ENCODE measurements around the gene THAP6.
"Not testable (repeated sequence)": the region's sequence is repeated elsewhere in the genome, so short reads cannot be mapped to it uniquely, and the experiment has no call there.

The THAP6 gene

DNA sequence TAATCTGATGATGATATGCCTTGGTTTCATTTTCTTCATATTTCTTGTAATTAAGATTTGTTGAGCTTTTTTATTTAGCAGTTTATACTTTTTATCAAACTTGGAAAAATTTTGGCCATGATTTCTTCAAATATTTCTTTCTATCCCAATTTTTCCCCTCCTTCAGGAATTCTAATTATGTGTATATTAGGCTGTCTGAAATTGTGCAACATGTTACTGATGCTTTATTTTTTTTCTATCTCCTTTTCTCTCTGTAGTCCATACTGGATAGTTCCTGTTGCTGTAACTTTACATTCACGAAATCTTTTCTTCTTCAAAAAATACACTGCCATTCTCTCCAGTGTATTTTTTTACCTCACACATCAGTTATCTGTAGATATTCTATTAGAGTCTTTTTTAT, 10.8 kb downstream of the THAP6 start:
- no peak for DNase-seq (ENCODE audit: low read depth in 1 of 2, low spot score in 1 of 2)

DNA sequence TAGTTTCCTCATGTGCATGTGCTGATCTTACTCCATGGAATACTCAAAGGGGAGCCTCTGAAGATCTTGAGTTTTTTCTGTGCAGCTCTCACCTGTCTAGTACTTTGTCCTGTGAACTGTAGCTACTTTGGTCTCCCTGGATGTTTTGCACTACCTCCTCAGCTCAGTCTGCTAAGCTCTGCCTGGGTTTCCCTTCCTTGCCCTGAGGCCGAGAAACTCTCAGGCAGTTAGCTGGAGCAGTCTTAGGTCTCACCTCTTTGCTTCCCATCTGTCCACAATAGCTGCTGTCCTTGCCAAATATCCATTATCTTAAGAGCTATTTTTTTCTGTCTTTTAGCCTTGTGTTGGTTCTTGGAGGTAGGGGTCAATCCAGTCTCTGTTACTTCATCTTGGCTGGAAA, 11.6 kb downstream of the THAP6 start:
- no peak for DNase-seq (ENCODE audit: low read depth in 1 of 2, low spot score in 1 of 2)

DNA sequence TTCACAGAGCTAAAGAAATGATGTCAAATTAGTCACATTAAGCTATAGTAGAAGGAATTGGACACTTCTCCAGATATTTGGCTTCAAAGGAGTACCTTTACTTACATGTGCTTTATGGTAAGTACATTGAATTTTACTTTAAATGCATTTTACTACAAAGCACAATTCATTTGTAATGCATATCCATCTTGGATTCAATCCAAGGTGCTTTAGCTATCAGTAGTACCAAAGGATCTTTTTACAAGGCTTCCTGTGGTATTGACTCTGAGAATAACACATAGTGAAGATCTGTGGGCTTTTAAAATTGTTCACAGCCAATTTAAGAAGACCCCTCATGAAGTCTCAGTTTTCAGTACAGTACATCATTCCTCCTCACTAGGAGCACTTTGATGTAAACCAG, 13.2 kb downstream of the THAP6 start:
- no peak for DNase-seq (ENCODE audit: low read depth in 1 of 2, low spot score in 1 of 2)

DNA sequence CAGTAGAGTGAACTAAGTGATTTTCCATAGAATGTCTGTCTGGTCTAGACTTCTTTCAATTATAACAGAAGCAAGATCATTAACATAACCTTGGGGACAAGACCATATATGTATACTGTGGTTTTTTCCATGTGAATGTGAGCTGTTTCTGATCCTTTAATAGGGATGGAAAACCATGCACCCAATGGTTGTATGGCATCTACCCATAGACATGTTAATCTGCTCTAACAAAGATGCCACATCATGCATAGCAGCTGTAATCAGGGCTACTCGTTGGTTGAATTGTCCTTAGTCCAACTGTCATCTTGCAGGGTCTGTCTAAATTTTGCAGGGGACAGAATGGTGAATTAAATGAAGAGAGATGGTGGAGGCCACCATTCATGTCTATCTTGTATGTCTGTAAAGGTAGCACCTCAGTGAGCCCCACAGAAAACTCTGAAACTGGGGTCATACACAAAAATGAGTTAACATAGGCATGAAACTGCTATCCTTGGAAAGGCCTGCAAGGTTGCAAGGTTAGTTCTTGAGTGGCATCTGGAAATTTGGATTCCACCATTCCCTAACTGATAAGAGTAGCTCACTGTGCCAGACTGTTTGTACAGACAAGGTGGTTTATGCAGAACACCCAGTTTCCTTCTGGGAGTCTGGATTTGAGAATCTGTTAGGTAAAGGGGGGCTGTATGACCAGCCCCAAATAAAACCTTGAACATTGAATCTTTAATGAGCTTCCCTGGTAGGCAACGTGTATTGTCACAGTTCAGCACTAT, 16.5 kb downstream of the THAP6 start:
- DNase-seq (ENCODE audit: low read depth in 1 of 2, low spot score in 1 of 2) = no peak

- not testable (repeated sequence) for DNase-seq (ENCODE audit: low read depth in 1 of 2, low spot score in 1 of 2)
These were observed 17.4 kb downstream of the THAP6 start for GRCh38 chr4:75531536-75532143.

DNA sequence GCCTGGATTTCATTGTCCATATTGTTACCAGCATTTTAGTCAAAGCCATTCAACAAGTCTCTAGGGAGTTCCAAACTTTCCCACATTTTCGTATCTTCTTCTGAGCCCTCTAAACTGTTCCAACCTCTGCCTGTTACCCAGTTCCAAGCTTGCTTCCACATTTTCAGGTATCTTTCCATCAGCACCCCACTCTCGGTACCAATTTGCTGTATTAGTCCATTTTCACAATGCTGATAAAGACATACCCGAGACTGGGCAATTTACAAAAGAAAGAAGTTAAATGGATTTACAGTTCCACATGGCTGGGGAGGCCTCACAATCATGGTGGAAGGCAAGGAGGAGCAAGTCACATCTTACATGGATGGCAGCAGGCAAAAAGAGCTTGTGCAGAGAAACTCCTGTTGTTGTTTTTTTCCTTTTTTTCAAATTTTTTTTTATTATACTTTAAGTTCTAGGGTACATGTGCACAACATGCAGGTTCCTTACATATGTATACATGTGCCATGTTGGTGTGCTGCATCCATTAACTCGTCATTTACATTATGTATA, 19.1 kb downstream of the THAP6 start:
- DNase-seq (ENCODE audit: low read depth in 1 of 2, low spot score in 1 of 2) = not testable (repeated sequence)

GRCh38 chr4:75533926-75534325, 19.7 kb downstream of the THAP6 start:
- not testable (repeated sequence) for DNase-seq (ENCODE audit: low read depth in 1 of 2, low spot score in 1 of 2)

DNA sequence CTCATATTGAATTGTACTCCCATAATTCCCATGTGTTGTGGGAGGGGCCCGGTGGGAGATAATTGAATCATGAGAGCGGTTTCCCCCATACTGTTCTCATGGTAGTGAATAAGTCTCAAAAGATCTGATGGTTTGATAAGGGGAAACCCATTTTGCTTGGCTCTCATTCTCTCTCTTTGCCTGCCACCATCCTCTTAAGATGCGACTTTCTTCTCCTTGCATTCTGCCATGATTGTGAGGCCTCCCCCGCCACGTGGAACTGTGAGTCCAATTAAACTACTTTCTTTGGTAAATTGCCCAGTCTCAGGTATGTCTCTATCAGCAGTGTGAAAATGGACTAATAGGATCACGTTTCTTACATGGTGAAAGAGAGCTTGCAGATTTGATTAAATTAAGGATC, 23.0 kb downstream of the THAP6 start:
- not testable (repeated sequence) for DNase-seq (ENCODE audit: low read depth in 1 of 2, low spot score in 1 of 2)

DNA sequence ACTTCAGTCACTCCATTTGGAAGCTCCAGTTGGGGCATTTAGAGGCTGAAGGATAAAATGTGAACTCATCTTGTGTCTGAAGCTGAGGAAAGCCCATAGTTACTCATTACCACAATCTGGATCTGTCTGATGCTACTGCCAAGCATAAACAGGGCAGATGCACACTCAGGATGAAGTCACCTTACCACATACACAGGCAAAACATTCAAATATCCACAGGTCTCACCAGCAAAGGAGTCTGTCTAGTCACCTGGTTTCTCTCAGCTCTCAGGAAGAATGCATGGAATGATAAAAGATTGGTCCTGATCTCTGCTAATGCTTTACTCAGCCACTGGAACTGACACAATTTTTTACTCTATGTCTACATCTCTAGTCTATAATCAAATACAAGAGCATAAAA, 28.6 kb downstream of the THAP6 start:
- no peak for DNase-seq (ENCODE audit: low read depth in 1 of 2, low spot score in 1 of 2)

DNA sequence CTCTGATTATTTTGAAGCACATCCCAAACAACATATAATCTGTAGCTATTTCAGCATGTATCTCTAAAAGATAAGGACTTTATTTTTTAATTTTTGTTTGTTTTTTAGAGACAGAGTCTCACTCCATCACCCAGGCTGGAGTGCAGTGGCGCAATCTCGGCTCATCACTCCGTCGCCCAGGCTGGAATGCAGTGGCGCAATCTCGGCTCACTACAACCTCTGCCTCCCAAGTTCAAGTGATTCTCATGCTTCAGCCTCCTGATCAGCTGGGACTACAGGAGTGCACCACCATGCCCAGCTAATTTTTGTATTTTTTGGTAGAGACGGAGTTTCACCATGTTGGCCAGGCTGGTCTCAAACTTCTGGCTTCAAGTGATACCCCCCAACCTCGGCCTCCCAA, 29.9 kb downstream of the THAP6 start:
- DNase-seq (ENCODE audit: low read depth in 1 of 2, low spot score in 1 of 2) = not testable (repeated sequence)

DNA sequence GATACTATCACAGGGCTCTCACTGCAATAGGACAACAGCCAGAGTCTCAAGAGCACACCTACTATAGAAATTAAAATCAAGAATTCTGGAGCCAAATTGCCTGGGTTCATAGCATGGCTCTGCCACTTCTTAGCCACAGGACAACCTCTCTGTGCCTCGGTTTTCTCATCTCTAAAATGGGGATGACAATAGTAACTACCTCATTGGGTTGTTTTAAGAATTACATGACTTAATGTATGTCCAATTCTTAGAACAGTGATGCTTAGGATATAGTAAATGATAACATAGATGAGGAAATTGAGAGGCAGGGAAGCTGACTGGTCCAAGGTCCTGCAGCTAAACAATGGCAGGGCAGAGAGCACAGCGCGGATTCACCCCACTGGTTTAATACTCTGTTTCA, 30.6 kb downstream of the THAP6 start:
- no peak for DNase-seq (ENCODE audit: low read depth in 1 of 2, low spot score in 1 of 2)

DNA sequence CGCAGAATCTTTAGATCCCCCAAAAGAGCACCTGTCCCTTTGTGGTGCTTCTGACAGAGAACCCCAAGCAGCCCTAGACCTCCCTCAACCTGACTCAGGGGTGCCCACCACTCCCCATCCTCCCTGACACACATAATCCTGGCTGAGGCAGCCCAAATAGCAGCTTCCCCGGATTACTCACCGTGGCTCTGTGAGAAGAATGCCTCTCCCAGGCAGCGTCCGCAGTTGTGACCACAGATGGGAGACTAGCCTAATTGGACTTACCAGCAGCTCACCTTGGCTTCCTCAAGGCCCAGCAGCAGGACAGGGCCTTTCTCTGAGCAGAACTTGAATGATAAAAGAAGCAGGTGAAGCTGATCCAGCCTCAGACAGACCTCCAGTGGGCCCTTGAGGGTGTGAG, 31.3 kb downstream of the THAP6 start:
- no peak for DNase-seq (ENCODE audit: low read depth in 1 of 2, low spot score in 1 of 2)

- no peak for DNase-seq (ENCODE audit: low read depth in 1 of 2, low spot score in 1 of 2)
These were observed 33.5 kb downstream of the THAP6 start for GRCh38 chr4:75547647-75548387.

DNA sequence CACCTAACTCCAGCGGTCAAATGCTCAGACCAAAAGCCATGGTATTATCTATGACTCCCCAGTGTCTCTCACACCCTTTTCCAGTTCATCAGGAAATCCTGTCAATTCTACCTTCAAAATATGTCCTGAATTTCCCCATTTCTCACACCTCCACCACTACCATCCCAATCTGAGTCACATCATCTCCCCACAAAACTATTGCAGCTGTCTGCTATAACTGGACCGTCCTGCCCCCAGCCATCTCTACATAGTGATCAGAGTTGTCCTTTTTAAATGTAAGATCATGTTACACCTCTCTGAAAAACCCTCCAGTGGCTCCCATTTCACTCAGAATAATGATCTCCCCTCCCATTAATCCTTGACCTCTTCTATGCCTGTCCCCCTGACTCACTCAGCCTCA, 34.7 kb downstream of the THAP6 start:
- DNase-seq (ENCODE audit: low read depth in 1 of 2, low spot score in 1 of 2) = no peak

- no peak for DNase-seq (ENCODE audit: low read depth in 1 of 2, low spot score in 1 of 2)
These were observed 38.2 kb downstream of the THAP6 start for GRCh38 chr4:75552452-75552851.

DNA sequence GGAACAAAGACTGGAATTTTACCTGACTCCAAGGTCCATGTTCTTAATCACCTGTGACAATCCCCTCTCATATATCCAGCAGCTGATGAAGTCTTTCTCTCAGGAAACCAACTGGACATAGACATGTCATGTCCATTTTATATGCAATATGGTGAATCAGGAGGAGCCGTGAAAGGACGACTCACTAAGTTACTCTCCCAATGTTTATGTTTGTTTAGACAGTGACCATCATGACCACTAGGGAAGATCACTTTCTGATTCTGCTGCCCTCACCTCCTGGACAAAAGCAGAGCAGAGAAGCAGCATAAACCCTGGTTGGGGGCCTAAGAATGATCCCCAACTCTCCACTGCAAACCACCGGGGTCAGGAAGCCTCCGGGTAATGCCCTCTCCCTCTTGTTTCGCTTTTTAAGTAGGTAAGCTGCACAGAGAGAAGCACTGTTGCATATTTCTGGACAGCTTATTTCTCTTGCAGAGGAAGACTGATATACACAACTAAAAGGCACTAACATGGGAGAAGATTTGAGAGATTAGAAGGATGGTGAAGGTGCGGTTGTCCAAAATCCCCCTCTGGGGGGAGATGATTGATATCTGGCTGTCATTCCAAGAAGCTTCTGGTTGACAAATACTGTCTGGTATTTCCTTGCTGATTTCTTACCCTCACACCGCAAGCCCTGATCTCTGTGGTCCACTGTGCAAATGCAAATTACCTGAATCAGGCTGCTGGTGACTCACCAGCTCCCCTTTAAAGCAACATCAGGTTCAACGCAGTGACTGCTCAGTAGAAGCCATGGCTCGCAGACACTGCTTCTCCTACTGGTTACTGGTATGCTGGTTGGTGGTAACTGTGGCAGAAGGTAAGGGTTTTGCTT, 41.3 kb downstream of the THAP6 start, which contains the start of gene ODAPH:
TSS of gene ODAPH (plus strand) at position 773 of the 871 bp plus-strand sequence. CDS start at position 790, 17 bp downstream.
- no peak for DNase-seq (ENCODE audit: low read depth in 1 of 2, low spot score in 1 of 2)

- no peak for DNase-seq (ENCODE audit: low read depth in 1 of 2, low spot score in 1 of 2)
These were observed 43.4 kb downstream of the THAP6 start for GRCh38 chr4:75557696-75558095.

DNA sequence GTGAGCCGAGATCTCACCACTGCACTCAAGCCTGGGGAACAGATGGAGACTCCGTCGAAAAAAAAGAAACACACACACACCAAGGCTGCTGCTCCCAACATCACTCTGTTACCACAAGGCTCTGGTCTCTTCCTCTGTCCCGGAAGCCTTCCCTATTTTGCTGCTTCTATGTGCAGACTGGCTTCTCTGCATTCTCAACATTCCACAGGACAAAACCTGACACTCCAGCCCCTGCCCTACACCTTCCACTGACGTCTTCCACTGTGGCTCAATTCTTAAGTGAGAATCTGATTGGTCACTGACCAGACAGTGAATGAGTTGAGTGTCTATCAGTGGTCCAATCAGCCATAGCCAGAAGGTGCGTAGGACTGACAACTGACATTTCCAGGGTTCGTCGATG, 47.5 kb downstream of the THAP6 start:
- no peak for DNase-seq (ENCODE audit: low read depth in 1 of 2, low spot score in 1 of 2)

- DNase-seq (ENCODE audit: low read depth in 1 of 2, low spot score in 1 of 2) = no peak
These were observed 49.8 kb downstream of the THAP6 start for GRCh38 chr4:75564023-75564422.

GRCh38 chr4:75565481-75565880, 51.2 kb downstream of the THAP6 start:
- no peak for DNase-seq (ENCODE audit: low read depth in 1 of 2, low spot score in 1 of 2)

DNA sequence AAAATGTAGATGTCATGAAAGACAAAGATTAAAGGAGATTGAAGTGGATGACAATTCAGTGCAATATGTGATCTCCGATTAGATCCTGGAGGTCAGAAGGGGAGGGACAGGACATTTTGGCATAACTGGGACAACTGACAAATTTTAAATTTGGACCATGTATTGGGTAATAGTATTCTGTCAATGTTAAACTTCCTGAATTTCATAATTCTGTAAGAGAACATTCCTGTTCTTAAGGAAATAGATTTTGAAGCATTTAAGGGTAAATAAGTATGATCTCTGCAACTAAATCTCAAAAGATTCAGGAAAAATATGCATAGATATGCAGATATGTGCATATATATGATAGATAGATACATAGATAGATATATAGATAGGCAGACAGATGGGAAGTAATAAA, 52.6 kb downstream of the THAP6 start:
- DNase-seq (ENCODE audit: low read depth in 1 of 2, low spot score in 1 of 2) = no peak

All from activated CD4-positive, alpha-beta T cell treated with anti-CD3 and anti-CD28 coated beads, Interleukin-2, amount 50 U/mL, for 24 hours (primary cell).